DND-41 (cell line): Measurements from ENCODE around the gene BCL2A1.

ENCODE experiments used
- ATAC-seq: fragments of 200-7000 bp; cut with Tn5 transposase; 3 replicates; pipeline ENCODE4 v1.9.1; 2021; ENCODE audit warnings: low read depth; ENCODE audit not compliant: insufficient read depth
- DNase-seq: peaks from one replicate; pipeline ENCODE4 v3.0.0-alpha.2; 2020
- H2AFZ ChIP-seq: 2 replicates; pipeline ENCODE4 v1.6.0; 2012; ENCODE audit warnings: low read depth, low read length
- H3K27ac ChIP-seq: 2 replicates; pipeline ENCODE4 v1.5.1; 2012; ENCODE audit warnings: low read length, inconsistent platforms
- H3K27me3 ChIP-seq: fragments of 200-600 bp; sonication (generic); 2 replicates; pipeline ENCODE4 v1.6.0; 2012; ENCODE audit warnings: low read length, mild to moderate bottlenecking, inconsistent platforms; ENCODE audit not compliant: insufficient read depth, poor library complexity
- H3K36me3 ChIP-seq: 2 replicates; pipeline ENCODE4 v1.5.1; 2012; ENCODE audit warnings: low read length, inconsistent platforms; ENCODE audit not compliant: insufficient read depth
- H3K4me1 ChIP-seq: 2 replicates; pipeline ENCODE4 v1.5.1; 2012; ENCODE audit warnings: mild to moderate bottlenecking, low read length; ENCODE audit not compliant: insufficient read depth
- H3K4me2 ChIP-seq: 2 replicates; pipeline ENCODE4 v1.6.0; 2012; ENCODE audit warnings: mild to moderate bottlenecking, moderate library complexity, low read length, inconsistent platforms; ENCODE audit not compliant: insufficient read depth
- H3K4me3 ChIP-seq, 2 experiments: fragments of 200-600 bp in 1 of 2; shearing (Covaris generic) in 1 of 2; 2 replicates each; pipeline ENCODE4 v1.5.1; 2012 to 2016; ENCODE audit warnings: inconsistent platforms in 2 of 2, low read length in 2 of 2, mild to moderate bottlenecking in 2 of 2, low read depth in 1 of 2, moderate library complexity in 1 of 2
- H3K79me2 ChIP-seq: 2 replicates; pipeline ENCODE4 v1.6.0; 2012; ENCODE audit warnings: low read length, inconsistent platforms; ENCODE audit not compliant: insufficient read depth
- H3K9ac ChIP-seq: 2 replicates; pipeline ENCODE4 v1.6.0; 2012; ENCODE audit warnings: low read depth, mild to moderate bottlenecking, inconsistent platforms, low read length, moderate library complexity
- H3K9me3 ChIP-seq: 2 replicates; pipeline ENCODE4 v1.5.1; 2012; ENCODE audit warnings: low read length, moderate library complexity, mild to moderate bottlenecking, inconsistent platforms; ENCODE audit not compliant: insufficient read depth, severe bottlenecking
- H4K20me1 ChIP-seq: 2 replicates; pipeline ENCODE4 v1.6.0; 2012; ENCODE audit warnings: low read length; ENCODE audit not compliant: insufficient read depth
- CTCF ChIP-seq: IDR thresholded peaks from 2 replicates; pipeline ENCODE4 v1.5.1; 2012; ENCODE audit warnings: borderline replicate concordance, low read length, moderate library complexity, mild to moderate bottlenecking; ENCODE audit not compliant: poor library complexity, severe bottlenecking; ENCODE audit errors: extremely low read depth
- EZH2 ChIP-seq: IDR thresholded peaks from 3 replicates; pipeline ENCODE4 v1.6.1; 2012; ENCODE audit warnings: borderline replicate concordance, low read depth, mild to moderate bottlenecking, moderate library complexity, low read length, inconsistent platforms; ENCODE audit not compliant: severe bottlenecking

BCL2A1 gene

GRCh38 chr15:79987569-79987955 lies 16.6 kb upstream of the BCL2A1 start:
- Histone ChIP-seq H3K4me1 (no peaks in the 10 kb centered on the region), H3K27ac (no peak overlapping the region), H3K27me3 (no peaks in the 10 kb centered on the region), H3K4me2 (no peak overlapping the region), H3K36me3 (no peaks in the 10 kb centered on the region), H3K79me2 (no peaks in the 10 kb centered on the region), H3K9me3 (no peaks in the 10 kb centered on the region), H4K20me1 (no peaks in the 10 kb centered on the region), H3K9ac (no peak overlapping the region), H3K4me3 (no peak overlapping the region), H2AFZ (no peak overlapping the region)
- no peak for ATAC-seq
- no peak for DNase-seq
- TF ChIP-seq CTCF, result no peak
- TF ChIP-seq EZH2, result no peak

- no peak overlapping the region for H3K9ac ChIP-seq
- no peak for ATAC-seq
- H3K36me3 ChIP-seq, result no peaks in the 10 kb centered on the region
- no peaks in the 10 kb centered on the region for H3K4me1 ChIP-seq
- DNase-seq, result no peak
- H3K4me3 ChIP-seq, result no peak overlapping the region
- no peaks in the 10 kb centered on the region for H4K20me1 ChIP-seq
- H3K9me3 ChIP-seq, result no peaks in the 10 kb centered on the region
- H3K79me2 ChIP-seq, result no peaks in the 10 kb centered on the region
- TF ChIP-seq EZH2 (no peak), CTCF (no peak)
- H3K27me3 ChIP-seq, result no peaks in the 10 kb centered on the region
- H3K4me2 ChIP-seq, result no peak overlapping the region
- no peak overlapping the region for H3K27ac ChIP-seq
- H2AFZ ChIP-seq, result no peak overlapping the region
These were observed 10.9 kb upstream of the BCL2A1 start for GRCh38 chr15:79981831-79982455.

- DNase-seq, result no peak
These were observed 7.9 kb upstream of the BCL2A1 start for GRCh38 chr15:79978655-79979514.

More at GRCh38 chr15:79978655-79979514, 7.9 kb upstream of the BCL2A1 start:
- Histone ChIP-seq H3K4me3 (no peak overlapping the region), H2AFZ (no peak overlapping the region), H3K9ac (no peak overlapping the region), H3K27ac (no peak overlapping the region), H3K79me2 (no peaks in the 10 kb centered on the region), H3K36me3 (no peaks in the 10 kb centered on the region), H4K20me1 (no peaks in the 10 kb centered on the region), H3K4me2 (no peak overlapping the region), H3K4me1 (no peaks in the 10 kb centered on the region), H3K27me3 (no peaks in the 10 kb centered on the region), H3K9me3 (no peaks in the 10 kb centered on the region)
- no peak for TF ChIP-seq CTCF
- no peak for TF ChIP-seq EZH2
- no peak for ATAC-seq
